ENCODE data around the gene LRRFIP1.
"Not testable (repeated sequence)": the region's sequence is repeated elsewhere in the genome, so short reads cannot be mapped to it uniquely, and the experiment has no call there.

LRRFIP1 gene

GRCh38 chr2:237597196-237598145 is 29.9 kb upstream of the LRRFIP1 start:
- DNase-seq: no peak

GRCh38 chr2:237598468-237599208 is 28.7 kb upstream of the LRRFIP1 start:
- no peak for DNase-seq

- DNase-seq: no peak
These were observed 27.8 kb upstream of the LRRFIP1 start for GRCh38 chr2:237599465-237600110.

- DNase-seq: no peak
These were observed 27.1 kb upstream of the LRRFIP1 start for GRCh38 chr2:237600205-237600846.

GRCh38 chr2:237601453-237602116 is 25.8 kb upstream of the LRRFIP1 start:
- no peak for DNase-seq

GRCh38 chr2:237602409-237602808 is 25.0 kb upstream of the LRRFIP1 start:
- DNase-seq: no peak

- no peak for DNase-seq
These were observed 24.2 kb upstream of the LRRFIP1 start for GRCh38 chr2:237603049-237603717.

GRCh38 chr2:237603718-237604362 is 23.5 kb upstream of the LRRFIP1 start:
- peak; percentile 43 for DNase-seq

- DNase-seq: no peak
These were observed 23.0 kb upstream of the LRRFIP1 start for GRCh38 chr2:237604391-237604790.

- no peak for DNase-seq
These were observed 22.4 kb upstream of the LRRFIP1 start for GRCh38 chr2:237604960-237605359.

GRCh38 chr2:237606522-237606921 is 20.9 kb upstream of the LRRFIP1 start:
- DNase-seq: not testable (repeated sequence)

GRCh38 chr2:237612527-237613357 is 14.6 kb upstream of the LRRFIP1 start:
- no peak for DNase-seq

GRCh38 chr2:237613679-237614078 is 13.7 kb upstream of the LRRFIP1 start:
- no peak for DNase-seq

- no peak for DNase-seq
These were observed 13.2 kb upstream of the LRRFIP1 start for GRCh38 chr2:237614151-237614720.

- no peak for DNase-seq
These were observed 11.6 kb upstream of the LRRFIP1 start for GRCh38 chr2:237615631-237616249.

- no peak for DNase-seq
These were observed 11.0 kb upstream of the LRRFIP1 start for GRCh38 chr2:237616373-237616733.

GRCh38 chr2:237616734-237617586 is 10.4 kb upstream of the LRRFIP1 start:
- no peak for DNase-seq

- no peak for DNase-seq
These were observed 9.8 kb upstream of the LRRFIP1 start for GRCh38 chr2:237617587-237617982.

GRCh38 chr2:237618449-237618848 is 8.9 kb upstream of the LRRFIP1 start:
- DNase-seq: no peak

Measured in stimulated activated CD8-positive, alpha-beta memory T cell treated with anti-CD3 and anti-CD28 coated beads, Interleukin-4, amount 100 ng/mL, for 48 hours (primary cell).